ENCODE results near the gene ADGRL1. TPM values are rescaled to one million over a fixed set of nuclear protein-coding genes. Genes with fewer than 3 reads are reported as not detected.

ADGRL1 gene
- total RNA-seq, 1 donor: 2.5 TPM

DNA sequence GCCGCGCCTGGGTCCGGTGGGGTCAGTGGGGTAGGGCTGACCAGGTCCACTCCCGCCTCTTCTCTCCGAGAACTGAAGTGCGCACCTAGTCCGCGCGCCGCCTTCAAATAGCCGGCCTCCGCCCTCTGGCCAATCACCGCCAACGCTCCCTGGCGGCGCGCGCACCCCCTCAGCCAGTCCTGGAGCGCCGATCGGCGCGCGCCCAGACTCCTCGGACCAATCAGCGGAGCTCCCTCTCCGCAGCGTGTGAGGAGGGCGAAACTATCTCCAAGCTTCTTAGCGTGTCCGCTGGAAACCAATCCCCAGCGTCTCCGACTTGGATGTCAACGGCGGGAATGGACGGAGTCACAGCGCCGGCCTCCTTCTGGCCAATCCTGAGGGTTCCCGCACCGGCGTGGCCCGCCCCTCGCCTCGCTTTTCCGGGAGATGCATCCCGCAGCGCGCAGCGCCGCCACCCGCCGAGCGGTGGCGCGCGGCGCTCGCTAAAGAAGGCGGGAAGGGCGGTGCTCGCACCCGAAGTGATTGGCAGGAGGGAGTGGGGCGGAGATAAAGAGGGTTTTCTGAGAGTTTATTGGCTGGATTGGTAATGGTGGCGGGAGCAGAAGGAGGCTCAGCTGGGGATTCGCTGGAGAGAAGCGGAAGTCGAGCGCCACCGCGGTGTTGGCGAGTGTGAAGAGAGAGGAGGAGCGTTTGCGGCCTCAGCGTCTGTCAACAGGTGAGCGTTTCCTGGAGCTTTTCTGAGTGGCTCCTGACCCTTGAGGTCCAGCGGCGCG, 69.3 kb downstream of the ADGRL1 start, which contains the start of gene ASF1B:
ASF1B (minus strand) TSS at position 81 of the 773 bp plus-strand sequence. CDS start 133 bp downstream, outside the sequence.
- Histone ChIP-seq H2AFZ (ENCODE audit: low read length) (peak within 1 kb of the TSS; percentile 96), H4K20me1 (ENCODE audit: insufficient read depth, low read length) (no peaks in the 10 kb centered on the region), H3K9me3 (ENCODE audit: low read depth, low read length) (no peaks in the 10 kb centered on the region), H3K27me3 (ENCODE audit: insufficient read depth, low read length) (no peaks in the 10 kb centered on the region), H3K36me3 (ENCODE audit: insufficient read depth, low read length) (no peaks in the 10 kb centered on the region), H3K27ac (ENCODE audit: low read depth, low read length) (peak within 1 kb of the TSS; percentile 91), H3K79me2 (ENCODE audit: insufficient read depth, low read length) (peaks cover 25% of the 10 kb centered on the region), H3K4me1 (ENCODE audit: insufficient read depth, low read length) (peaks cover 30% of the 10 kb centered on the region), H3K4me3 (ENCODE audit: insufficient read depth, low read length) (peak within 1 kb of the TSS; percentile 92), H3K4me2 (ENCODE audit: insufficient read depth, low read length) (peak within 1 kb of the TSS; percentile 94)
- TF ChIP-seq, protein P1, sequence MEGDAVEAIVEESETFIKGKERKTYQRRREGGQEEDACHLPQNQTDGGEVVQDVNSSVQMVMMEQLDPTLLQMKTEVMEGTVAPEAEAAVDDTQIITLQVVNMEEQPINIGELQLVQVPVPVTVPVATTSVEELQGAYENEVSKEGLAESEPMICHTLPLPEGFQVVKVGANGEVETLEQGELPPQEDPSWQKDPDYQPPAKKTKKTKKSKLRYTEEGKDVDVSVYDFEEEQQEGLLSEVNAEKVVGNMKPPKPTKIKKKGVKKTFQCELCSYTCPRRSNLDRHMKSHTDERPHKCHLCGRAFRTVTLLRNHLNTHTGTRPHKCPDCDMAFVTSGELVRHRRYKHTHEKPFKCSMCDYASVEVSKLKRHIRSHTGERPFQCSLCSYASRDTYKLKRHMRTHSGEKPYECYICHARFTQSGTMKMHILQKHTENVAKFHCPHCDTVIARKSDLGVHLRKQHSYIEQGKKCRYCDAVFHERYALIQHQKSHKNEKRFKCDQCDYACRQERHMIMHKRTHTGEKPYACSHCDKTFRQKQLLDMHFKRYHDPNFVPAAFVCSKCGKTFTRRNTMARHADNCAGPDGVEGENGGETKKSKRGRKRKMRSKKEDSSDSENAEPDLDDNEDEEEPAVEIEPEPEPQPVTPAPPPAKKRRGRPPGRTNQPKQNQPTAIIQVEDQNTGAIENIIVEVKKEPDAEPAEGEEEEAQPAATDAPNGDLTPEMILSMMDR (IDR thresholded peaks at IDR 0.05; ENCODE audit: extremely low read depth, low read depth, low read length): peak; percentile 81
- DNase-seq (ENCODE audit: insufficient read length, low spot score, missing footprints): peak; percentile 99

DNA sequence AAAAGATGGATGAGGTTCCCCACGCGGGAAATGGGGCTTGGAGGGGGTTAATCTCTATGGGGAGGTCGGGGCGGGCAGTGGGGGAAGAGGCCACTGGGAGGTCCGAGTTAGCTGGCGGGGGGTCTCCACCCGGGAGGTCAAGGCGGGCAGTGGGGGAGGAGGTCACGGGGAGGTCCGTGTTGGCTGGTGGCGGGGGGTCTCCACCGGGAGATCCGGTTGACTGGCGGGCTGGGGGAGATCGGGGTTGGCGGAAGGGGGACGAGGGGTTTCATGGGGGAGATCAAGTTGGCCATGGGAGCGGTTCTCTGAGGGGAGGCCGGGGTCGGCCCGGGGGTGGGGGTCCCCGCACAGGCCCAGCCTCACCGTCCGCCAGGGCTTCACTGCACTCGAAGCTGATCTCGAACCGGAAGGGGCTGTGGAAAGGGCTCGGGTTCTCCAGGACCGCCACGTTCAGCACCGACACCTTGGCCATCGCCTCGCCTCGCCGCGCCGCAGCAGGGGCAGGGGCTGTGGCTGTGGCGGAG, 69.9 kb downstream of the ADGRL1 start:
- H3K27ac ChIP-seq (ENCODE audit: low read depth, low read length): no peak overlapping the region
- H3K4me1 ChIP-seq (ENCODE audit: insufficient read depth, low read length): peaks cover 30% of the 10 kb centered on the region
- TF ChIP-seq, protein P1 (IDR thresholded peaks at IDR 0.05; ENCODE audit: extremely low read depth, low read depth, low read length): no peak

DNA sequence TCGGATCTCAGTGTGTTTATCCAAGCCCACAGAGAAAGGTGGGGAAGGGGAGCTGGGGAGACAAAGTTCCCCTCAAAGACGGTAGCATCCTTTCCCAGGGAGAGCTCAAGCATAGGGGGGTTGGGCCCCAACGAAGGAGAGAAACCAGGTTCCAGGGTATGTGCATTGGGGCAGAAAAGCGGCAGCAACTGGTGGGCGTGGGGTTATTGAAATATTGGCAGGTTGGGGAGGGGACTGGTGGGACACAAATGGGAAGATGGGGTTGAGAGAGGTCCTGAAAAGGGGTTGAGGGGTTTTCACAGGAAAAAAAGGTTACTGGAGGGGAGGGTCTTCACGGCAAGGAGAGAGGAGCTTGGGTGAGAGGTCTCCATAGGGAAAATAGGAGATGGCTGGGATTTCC, 70.6 kb downstream of the ADGRL1 start:
- Histone ChIP-seq H2AFZ (ENCODE audit: low read length) (peak overlapping the region; percentile 68), H3K4me3 (ENCODE audit: insufficient read depth, low read length) (peak overlapping the region; percentile 89), H3K27ac (ENCODE audit: low read depth, low read length) (no peak overlapping the region), H3K4me2 (ENCODE audit: insufficient read depth, low read length) (peak overlapping the region; percentile 94), H4K20me1 (ENCODE audit: insufficient read depth, low read length) (no peaks in the 10 kb centered on the region), H3K36me3 (ENCODE audit: insufficient read depth, low read length) (no peaks in the 10 kb centered on the region), H3K4me1 (ENCODE audit: insufficient read depth, low read length) (peaks cover 30% of the 10 kb centered on the region), H3K79me2 (ENCODE audit: insufficient read depth, low read length) (peaks cover 25% of the 10 kb centered on the region), H3K27me3 (ENCODE audit: insufficient read depth, low read length) (no peaks in the 10 kb centered on the region), H3K9me3 (ENCODE audit: low read depth, low read length) (no peaks in the 10 kb centered on the region)
- TF ChIP-seq, protein P1 (IDR thresholded peaks at IDR 0.05; ENCODE audit: extremely low read depth, low read depth, low read length): no peak
- no peak for DNase-seq (ENCODE audit: insufficient read length, low spot score, missing footprints)

More for the DNA sequence above, 69.9 kb downstream of the ADGRL1 start:
- peak overlapping the region; percentile 89 for H3K4me3 ChIP-seq (ENCODE audit: insufficient read depth, low read length)
- no peaks in the 10 kb centered on the region for H3K27me3 ChIP-seq (ENCODE audit: insufficient read depth, low read length)
- peak overlapping the region; percentile 94 for H3K4me2 ChIP-seq (ENCODE audit: insufficient read depth, low read length)
- peak; percentile 90 for DNase-seq (ENCODE audit: insufficient read length, low spot score, missing footprints)
- H4K20me1 ChIP-seq (ENCODE audit: insufficient read depth, low read length): no peaks in the 10 kb centered on the region
- H3K79me2 ChIP-seq (ENCODE audit: insufficient read depth, low read length): peaks cover 25% of the 10 kb centered on the region
- no peaks in the 10 kb centered on the region for H3K36me3 ChIP-seq (ENCODE audit: insufficient read depth, low read length)
- no peaks in the 10 kb centered on the region for H3K9me3 ChIP-seq (ENCODE audit: low read depth, low read length)
- peak overlapping the region; percentile 83 for H2AFZ ChIP-seq (ENCODE audit: low read length)

DNA sequence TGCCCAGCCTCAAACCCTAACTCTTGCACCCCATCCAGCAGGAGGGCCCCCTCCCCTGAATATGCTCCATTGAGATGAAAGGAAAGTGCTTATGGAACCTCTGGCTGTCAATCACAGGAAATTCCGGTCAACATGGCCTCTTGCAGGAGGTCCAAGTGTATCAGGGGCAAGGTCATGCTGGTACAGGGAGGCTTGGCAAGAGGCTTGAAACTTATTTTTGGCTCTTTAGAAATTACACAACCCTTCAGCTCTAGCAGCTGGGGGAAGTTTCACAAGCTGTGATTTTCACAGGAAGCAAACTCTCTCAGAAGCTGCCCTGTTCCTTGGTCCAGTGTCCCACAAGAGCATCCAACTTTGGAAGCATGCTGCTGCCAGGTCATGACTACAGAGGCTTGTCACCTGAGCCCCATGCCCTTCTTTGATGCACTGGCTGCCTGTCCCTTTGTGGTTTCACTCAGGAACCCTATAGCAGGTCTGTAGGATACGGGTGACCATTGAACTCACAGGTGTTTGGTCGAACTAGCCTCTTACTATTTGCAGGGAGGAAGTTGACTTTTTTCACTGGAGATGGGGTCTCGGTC, 78.0 kb downstream of the ADGRL1 start:
- no peak overlapping the region for H3K27ac ChIP-seq (ENCODE audit: low read depth, low read length)
- TF ChIP-seq, protein P1 (IDR thresholded peaks at IDR 0.05; ENCODE audit: extremely low read depth, low read depth, low read length): no peak
- peak; percentile 13 for DNase-seq (ENCODE audit: insufficient read length, low spot score, missing footprints)

More for the DNA sequence above, 78.0 kb downstream of the ADGRL1 start:
- Histone ChIP-seq H3K27me3 (ENCODE audit: insufficient read depth, low read length) (no peaks in the 10 kb centered on the region), H3K9me3 (ENCODE audit: low read depth, low read length) (no peaks in the 10 kb centered on the region), H2AFZ (ENCODE audit: low read length) (peak overlapping the region; percentile 20), H3K4me1 (ENCODE audit: insufficient read depth, low read length) (no peaks in the 10 kb centered on the region), H3K79me2 (ENCODE audit: insufficient read depth, low read length) (no peaks in the 10 kb centered on the region), H3K36me3 (ENCODE audit: insufficient read depth, low read length) (peaks cover 3% of the 10 kb centered on the region), H3K4me3 (ENCODE audit: insufficient read depth, low read length) (no peak overlapping the region), H4K20me1 (ENCODE audit: insufficient read depth, low read length) (no peaks in the 10 kb centered on the region), H3K4me2 (ENCODE audit: insufficient read depth, low read length) (no peak overlapping the region)
